Measurements from ENCODE around the gene WNT10A. TPM values are rescaled to one million over a fixed set of nuclear protein-coding genes. Genes with fewer than 3 reads are reported as not detected.

The WNT10A gene
- total RNA-seq, 6 donors from 2014 or later, result 0.15 to 1.0 (median 0.55) TPM; not detected in 2

GRCh38 chr2:218876562-218877219 lies 4.0 kb upstream of the WNT10A start:
- Histone ChIP-seq H3K27ac (no peak overlapping the region), H3K4me3 (no peak overlapping the region), H3K36me3 (no peaks in the 10 kb centered on the region), H3K9me3 (no peaks in the 10 kb centered on the region), H3K27me3 (peaks cover 2 to 63% (median 28%) of the 10 kb centered on the region in 4 donors), H3K4me1 (peaks cover 15 to 29% (median 23%) of the 10 kb centered on the region in 4 donors)
- ATAC-seq (ENCODE audit: low FRiP score in 2 of 2), result peak; percentile 53 to 67
- 0 to 1% methylated on average over 3 of the region's 3 CpGs for WGBS, 2 donors
- TF ChIP-seq CTCF (IDR thresholded peaks at IDR 0.05), result peak; percentile 61 to 89 (median 80)
- TF ChIP-seq EP300 (IDR thresholded peaks at IDR 0.05), result no peak
- peak in 1 of 2 donors; percentile 58 for DNase-seq

- H3K27me3 ChIP-seq, result peaks cover 2 to 64% (median 26%) of the 10 kb centered on the region in 4 donors
- WGBS, 2 donors, result 61 to 74% methylated on average over 3 to 6 of the region's 6 CpGs
These were observed 3.3 kb upstream of the WNT10A start for GRCh38 chr2:218877331-218877730.

DNA sequence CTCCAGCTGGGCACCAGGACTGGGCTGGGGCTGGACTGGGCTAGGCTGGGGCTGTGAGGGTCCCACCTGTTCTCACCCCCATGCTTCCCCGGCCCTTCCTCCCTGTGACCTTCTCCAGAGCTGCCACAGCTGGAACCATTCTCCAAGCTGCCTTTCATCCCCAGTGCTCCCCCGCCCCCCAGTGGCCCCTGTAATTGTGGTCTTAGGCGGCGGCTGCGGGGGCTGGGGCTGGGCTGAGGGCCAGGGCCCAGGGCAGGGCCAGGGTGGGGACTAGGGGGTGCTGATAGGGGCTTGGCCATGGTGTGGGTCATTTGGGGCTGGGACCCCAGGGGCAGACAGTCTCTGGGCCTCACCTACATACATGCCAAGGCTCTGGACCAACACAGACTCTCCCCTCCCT lies 2.8 kb upstream of the WNT10A start:
- WGBS, 2 donors, result 35 to 41% methylated on average over 4 to 5 of the region's 5 CpGs
- Histone ChIP-seq H3K4me1 (peaks cover 12 to 27% (median 22%) of the 10 kb centered on the region in 4 donors), H3K4me3 (no peak overlapping the region), H3K27me3 (peaks cover 2 to 60% (median 23%) of the 10 kb centered on the region in 4 donors), H3K9me3 (no peaks in the 10 kb centered on the region), H3K36me3 (no peaks in the 10 kb centered on the region), H3K27ac (no peak overlapping the region)
- ATAC-seq (ENCODE audit: low FRiP score in 2 of 2) (no peak), DNase-seq (no peak)
- TF ChIP-seq POLR2AphosphoS5 (IDR thresholded peaks at IDR 0.05), result no peak
- TF ChIP-seq CTCF (IDR thresholded peaks at IDR 0.05), result no peak
- TF ChIP-seq EP300 (IDR thresholded peaks at IDR 0.05), result no peak
- TF ChIP-seq POLR2A (IDR thresholded peaks at IDR 0.05), result no peak

More at GRCh38 chr2:218877331-218877730, 3.3 kb upstream of the WNT10A start:
- ATAC-seq (ENCODE audit: low FRiP score in 2 of 2) (no peak), DNase-seq (no peak)
- H3K4me3 ChIP-seq, result no peak overlapping the region
- no peaks in the 10 kb centered on the region for H3K36me3 ChIP-seq
- no peak overlapping the region for H3K27ac ChIP-seq
- no peaks in the 10 kb centered on the region for H3K9me3 ChIP-seq
- no peak for TF ChIP-seq POLR2AphosphoS5 (IDR thresholded peaks at IDR 0.05)
- H3K4me1 ChIP-seq, result peaks cover 12 to 26% (median 22%) of the 10 kb centered on the region in 4 donors

GRCh38 chr2:218878486-218878885 lies 2.2 kb upstream of the WNT10A start:
- Histone ChIP-seq H3K36me3 (no peaks in the 10 kb centered on the region), H3K27me3 (peaks cover 2 to 56% (median 23%) of the 10 kb centered on the region in 4 donors), H3K4me1 (peaks cover 15 to 27% (median 21%) of the 10 kb centered on the region in 4 donors), H3K9me3 (no peaks in the 10 kb centered on the region), H3K4me3 (no peak overlapping the region), H3K27ac (no peak overlapping the region)
- DNase-seq (no peak), ATAC-seq (ENCODE audit: low FRiP score in 2 of 2) (no peak)
- WGBS, 2 donors, result 45 to 58% methylated on average over 6 of the region's 6 CpGs
- no peak for TF ChIP-seq EP300 (IDR thresholded peaks at IDR 0.05)
- no peak for TF ChIP-seq POLR2A (IDR thresholded peaks at IDR 0.05)
- no peak for TF ChIP-seq CTCF (IDR thresholded peaks at IDR 0.05)
- no peak for TF ChIP-seq POLR2AphosphoS5 (IDR thresholded peaks at IDR 0.05)

- TF ChIP-seq CTCF (IDR thresholded peaks at IDR 0.05) (no peak), POLR2AphosphoS5 (IDR thresholded peaks at IDR 0.05) (no peak), POLR2A (IDR thresholded peaks at IDR 0.05) (no peak), EP300 (IDR thresholded peaks at IDR 0.05) (no peak)
- 19 to 29% methylated on average over 10 to 16 of the region's 16 CpGs for WGBS, 2 donors
- H3K4me3 ChIP-seq, result no peak overlapping the region
- peaks cover 0 to 58% (median 21%) of the 10 kb centered on the region in 4 donors for H3K27me3 ChIP-seq
- peaks cover 18 to 30% (median 24%) of the 10 kb centered on the region in 4 donors for H3K4me1 ChIP-seq
- no peak overlapping the region for H3K27ac ChIP-seq
- ATAC-seq (ENCODE audit: low FRiP score in 2 of 2) (no peak), DNase-seq (no peak)
- H3K36me3 ChIP-seq, result no peaks in the 10 kb centered on the region
- no peaks in the 10 kb centered on the region for H3K9me3 ChIP-seq
These were observed 1.5 kb upstream of the WNT10A start for GRCh38 chr2:218878926-218879761.
